WTC11 (cell line): ENCODE data around the gene LLGL1. TPM values are rescaled to one million over a fixed set of nuclear protein-coding genes. Genes with fewer than 3 reads are reported as not detected.

Experiments used
- ATAC-seq: fragments of 200-7000 bp; cut with Tn5 transposase; 2 replicates; pipeline ENCODE4 v1.10.0; 2021; ENCODE audit warnings: mild to moderate bottlenecking, moderate library complexity
- CTCF ChIA-PET: fragments of 300-600 bp; sonication (Branson Sonifier 250); formaldehyde crosslinking; loops from one replicate; lab custom pipeline; 2021; ENCODE audit warnings: antibody characterized with exemption; lab: Charles Lee
- POLR2A ChIA-PET: fragments of 350-600 bp; sonication (Branson Sonifier 250); formaldehyde crosslinking; loops from one replicate; lab custom pipeline; 2021; ENCODE audit warnings: antibody characterized with exemption; lab: Charles Lee
- DNase-seq: peaks from one replicate; pipeline ENCODE4 v3.0.0; 2021; ENCODE audit warnings: low spot score
- H3K27ac Mint-ChIP-seq: 2 replicates; pipeline ENCODE4 v1.8.0; 2021; ENCODE audit warnings: mixed read lengths
- H3K27me3 Mint-ChIP-seq: 2 replicates; pipeline ENCODE4 v1.8.0; 2021; ENCODE audit warnings: low read depth, mild to moderate bottlenecking, moderate library complexity, mixed read lengths
- H3K36me3 Mint-ChIP-seq: 2 replicates; pipeline ENCODE4 v1.8.0; 2021; ENCODE audit warnings: mixed read lengths
- H3K4me1 Mint-ChIP-seq: 2 replicates; pipeline ENCODE4 v1.8.0; 2022; ENCODE audit warnings: mixed read lengths
- H3K4me3 Mint-ChIP-seq: 2 replicates; pipeline ENCODE4 v1.8.0; 2021; ENCODE audit warnings: mild to moderate bottlenecking, moderate library complexity, mixed read lengths
- H3K9me3 Mint-ChIP-seq: 2 replicates; pipeline ENCODE4 v1.8.0; 2021; ENCODE audit warnings: mixed read lengths
- FOXK1 ChIP-seq: sonication (generic); formaldehyde crosslinking; IDR thresholded peaks from 2 replicates; pipeline ENCODE4 v1.8.0; 2022; ENCODE audit warnings: mild to moderate bottlenecking, moderate library complexity, missing genetic modification reagents
- GRHL2 ChIP-seq: fragments of 250-450 bp; sonication (Bioruptor Pico); IDR thresholded peaks from 2 replicates; pipeline ENCODE4 v1.8.0; 2022; ENCODE audit warnings: mild to moderate bottlenecking, moderate library complexity; ENCODE audit not compliant: insufficient replicate concordance, severe bottlenecking
- NFATC4 ChIP-seq: fragments of 250-450 bp; sonication (Bioruptor Pico); IDR thresholded peaks from 2 replicates; pipeline ENCODE4 v1.9.0; 2021; ENCODE audit warnings: mild to moderate bottlenecking
- RORB ChIP-seq: fragments of 250-450 bp; sonication (Bioruptor Pico); IDR thresholded peaks from 2 replicates; pipeline ENCODE4 v1.9.0; 2021; ENCODE audit warnings: mild to moderate bottlenecking
- SMAD3 ChIP-seq: sonication (generic); formaldehyde crosslinking; IDR thresholded peaks from 2 replicates; pipeline ENCODE4 v1.8.0; 2022; ENCODE audit warnings: missing genetic modification reagents, mild to moderate bottlenecking, borderline replicate concordance
- total RNA-seq: library from RNA; stranded (reverse); gene quantifications from 3 replicates; pipeline ENCODE4 v1.2.3, GENCODE V29; 2021
- TF ChIP-seq, protein P1 (sequence below): sonication (generic); formaldehyde crosslinking; IDR thresholded peaks from 2 replicates; pipeline ENCODE4 v1.8.1; 2023; ENCODE audit warnings: mild to moderate bottlenecking, moderate library complexity, missing genetic modification reagents
- TF ChIP-seq, protein P2 (sequence below): sonication (generic); formaldehyde crosslinking; IDR thresholded peaks from 2 replicates; pipeline ENCODE4 v1.8.1; 2022; ENCODE audit warnings: low read depth, missing genetic modification reagents, borderline replicate concordance
- TF ChIP-seq, protein P3 (sequence below): sonication (generic); formaldehyde crosslinking; conservative IDR thresholded peaks from 2 replicates; pipeline ENCODE4 v1.8.1; 2022; ENCODE audit warnings: mild to moderate bottlenecking, missing genetic modification reagents
- TF ChIP-seq, protein P4 (sequence below): fragments of 250-450 bp; sonication (Bioruptor Pico); IDR thresholded peaks from 2 replicates; pipeline ENCODE4 v1.9.0; 2021; ENCODE audit warnings: mild to moderate bottlenecking
- TF ChIP-seq, protein P5 (sequence below): sonication (generic); formaldehyde crosslinking; conservative IDR thresholded peaks from 2 replicates; pipeline ENCODE4 v1.8.1; 2023; ENCODE audit warnings: mild to moderate bottlenecking, low read depth, missing genetic modification reagents, moderate library complexity
- TF ChIP-seq, protein P6 (sequence below): fragments of 250-450 bp; sonication (Bioruptor Pico); IDR thresholded peaks from 2 replicates; pipeline ENCODE4 v1.9.0; 2021; ENCODE audit warnings: moderate library complexity, mild to moderate bottlenecking, inconsistent platforms, borderline replicate concordance
- TF ChIP-seq, protein P7 (sequence below): sonication (generic); formaldehyde crosslinking; IDR thresholded peaks from 2 replicates; pipeline ENCODE4 v1.8.1; 2023; ENCODE audit warnings: mild to moderate bottlenecking, missing genetic modification reagents
- TF ChIP-seq, protein P8 (sequence below): sonication (generic); formaldehyde crosslinking; IDR thresholded peaks from 2 replicates; pipeline ENCODE4 v1.8.0; 2022; ENCODE audit warnings: mild to moderate bottlenecking, missing genetic modification reagents

The LLGL1 gene
- total RNA-seq, 1 experiment from 2014 or later, result 87.8 TPM

DNA sequence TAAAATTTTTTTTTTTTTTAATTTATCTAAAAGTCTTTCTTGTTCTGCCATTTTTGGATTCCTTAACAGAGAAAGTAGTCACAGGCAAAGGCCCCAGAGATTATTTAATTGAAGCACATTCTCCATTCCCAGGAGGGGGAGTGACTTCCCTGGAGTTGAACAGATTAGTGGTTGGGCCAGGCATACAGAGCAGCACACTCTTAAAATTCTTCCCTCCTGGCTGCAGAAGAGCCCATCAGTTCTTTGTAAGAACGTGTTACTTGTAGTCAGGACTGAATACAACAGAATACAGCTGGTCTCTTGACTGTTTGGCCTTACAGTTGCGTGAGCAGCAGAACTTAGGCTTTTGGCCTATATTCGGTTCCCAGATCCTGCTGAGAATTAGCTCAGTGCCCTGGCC is 40.0 kb upstream of the LLGL1 start (continued):
- TF ChIP-seq SMAD3 (CRISPR knock-in tag) (no peak), FOXK1 (CRISPR knock-in tag) (no peak), RORB (CRISPR knock-in tag) (no peak)
- TF ChIP-seq, protein P1, sequence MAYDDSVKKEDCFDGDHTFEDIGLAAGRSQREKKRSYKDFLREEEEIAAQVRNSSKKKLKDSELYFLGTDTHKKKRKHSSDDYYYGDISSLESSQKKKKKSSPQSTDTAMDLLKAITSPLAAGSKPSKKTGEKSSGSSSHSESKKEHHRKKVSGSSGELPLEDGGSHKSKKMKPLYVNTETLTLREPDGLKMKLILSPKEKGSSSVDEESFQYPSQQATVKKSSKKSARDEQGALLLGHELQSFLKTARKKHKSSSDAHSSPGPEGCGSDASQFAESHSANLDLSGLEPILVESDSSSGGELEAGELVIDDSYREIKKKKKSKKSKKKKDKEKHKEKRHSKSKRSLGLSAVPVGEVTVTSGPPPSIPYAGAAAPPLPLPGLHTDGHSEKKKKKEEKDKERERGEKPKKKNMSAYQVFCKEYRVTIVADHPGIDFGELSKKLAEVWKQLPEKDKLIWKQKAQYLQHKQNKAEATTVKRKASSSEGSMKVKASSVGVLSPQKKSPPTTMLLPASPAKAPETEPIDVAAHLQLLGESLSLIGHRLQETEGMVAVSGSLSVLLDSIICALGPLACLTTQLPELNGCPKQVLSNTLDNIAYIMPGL (CRISPR knock-in tag), result no peak
- TF ChIP-seq, protein P2, sequence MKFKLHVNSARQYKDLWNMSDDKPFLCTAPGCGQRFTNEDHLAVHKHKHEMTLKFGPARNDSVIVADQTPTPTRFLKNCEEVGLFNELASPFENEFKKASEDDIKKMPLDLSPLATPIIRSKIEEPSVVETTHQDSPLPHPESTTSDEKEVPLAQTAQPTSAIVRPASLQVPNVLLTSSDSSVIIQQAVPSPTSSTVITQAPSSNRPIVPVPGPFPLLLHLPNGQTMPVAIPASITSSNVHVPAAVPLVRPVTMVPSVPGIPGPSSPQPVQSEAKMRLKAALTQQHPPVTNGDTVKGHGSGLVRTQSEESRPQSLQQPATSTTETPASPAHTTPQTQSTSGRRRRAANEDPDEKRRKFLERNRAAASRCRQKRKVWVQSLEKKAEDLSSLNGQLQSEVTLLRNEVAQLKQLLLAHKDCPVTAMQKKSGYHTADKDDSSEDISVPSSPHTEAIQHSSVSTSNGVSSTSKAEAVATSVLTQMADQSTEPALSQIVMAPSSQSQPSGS (CRISPR knock-in tag), result no peak
- TF ChIP-seq, protein P3, sequence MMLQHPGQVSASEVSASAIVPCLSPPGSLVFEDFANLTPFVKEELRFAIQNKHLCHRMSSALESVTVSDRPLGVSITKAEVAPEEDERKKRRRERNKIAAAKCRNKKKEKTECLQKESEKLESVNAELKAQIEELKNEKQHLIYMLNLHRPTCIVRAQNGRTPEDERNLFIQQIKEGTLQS, result no peak

DNA sequence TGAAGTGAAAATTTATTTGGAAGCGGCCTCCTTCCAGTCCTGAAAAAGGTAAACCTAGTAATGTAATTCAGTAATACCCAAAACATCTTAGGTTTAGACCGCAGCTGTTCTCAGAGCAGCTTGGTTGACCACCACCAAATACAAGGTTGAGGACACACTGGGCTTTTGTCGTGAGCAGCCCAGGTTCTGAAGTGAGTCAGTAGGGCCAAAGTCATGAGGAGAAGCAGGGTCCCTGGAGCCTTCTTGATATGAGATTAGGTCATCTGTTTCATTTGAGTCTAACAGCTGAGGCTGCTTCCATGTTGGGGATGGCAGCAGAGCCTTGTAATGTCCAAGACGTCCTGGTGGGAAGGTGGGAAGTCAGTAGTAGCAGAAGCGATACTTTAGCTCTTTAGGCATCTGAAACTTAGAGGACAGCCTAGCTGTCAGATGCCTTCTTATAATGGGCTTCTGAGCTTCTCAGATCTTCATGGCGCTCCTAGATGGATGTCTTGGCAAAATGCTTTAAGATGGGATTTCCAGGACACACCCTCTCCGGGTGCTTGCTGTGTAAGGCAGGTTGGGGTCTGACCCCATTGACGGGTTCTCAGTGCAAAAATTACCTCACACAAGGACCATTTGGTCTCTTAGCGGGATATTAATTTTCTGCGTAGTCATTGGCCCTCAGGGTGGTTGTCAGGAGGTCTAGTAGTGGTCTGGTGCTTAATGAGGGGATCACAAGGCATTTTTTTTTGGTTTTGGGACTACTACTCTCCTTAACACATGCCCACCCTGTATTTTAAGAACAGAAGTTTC is 39.4 kb upstream of the LLGL1 start:
- peak overlapping the region; percentile 80 for H3K27ac Mint-ChIP-seq
- DNase-seq (no peak), ATAC-seq (no peak)
- TF ChIP-seq, protein P4, sequence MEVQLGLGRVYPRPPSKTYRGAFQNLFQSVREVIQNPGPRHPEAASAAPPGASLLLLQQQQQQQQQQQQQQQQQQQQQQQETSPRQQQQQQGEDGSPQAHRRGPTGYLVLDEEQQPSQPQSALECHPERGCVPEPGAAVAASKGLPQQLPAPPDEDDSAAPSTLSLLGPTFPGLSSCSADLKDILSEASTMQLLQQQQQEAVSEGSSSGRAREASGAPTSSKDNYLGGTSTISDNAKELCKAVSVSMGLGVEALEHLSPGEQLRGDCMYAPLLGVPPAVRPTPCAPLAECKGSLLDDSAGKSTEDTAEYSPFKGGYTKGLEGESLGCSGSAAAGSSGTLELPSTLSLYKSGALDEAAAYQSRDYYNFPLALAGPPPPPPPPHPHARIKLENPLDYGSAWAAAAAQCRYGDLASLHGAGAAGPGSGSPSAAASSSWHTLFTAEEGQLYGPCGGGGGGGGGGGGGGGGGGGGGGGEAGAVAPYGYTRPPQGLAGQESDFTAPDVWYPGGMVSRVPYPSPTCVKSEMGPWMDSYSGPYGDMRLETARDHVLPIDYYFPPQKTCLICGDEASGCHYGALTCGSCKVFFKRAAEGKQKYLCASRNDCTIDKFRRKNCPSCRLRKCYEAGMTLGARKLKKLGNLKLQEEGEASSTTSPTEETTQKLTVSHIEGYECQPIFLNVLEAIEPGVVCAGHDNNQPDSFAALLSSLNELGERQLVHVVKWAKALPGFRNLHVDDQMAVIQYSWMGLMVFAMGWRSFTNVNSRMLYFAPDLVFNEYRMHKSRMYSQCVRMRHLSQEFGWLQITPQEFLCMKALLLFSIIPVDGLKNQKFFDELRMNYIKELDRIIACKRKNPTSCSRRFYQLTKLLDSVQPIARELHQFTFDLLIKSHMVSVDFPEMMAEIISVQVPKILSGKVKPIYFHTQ (CRISPR knock-in tag), result no peak
- TF ChIP-seq, protein P5, sequence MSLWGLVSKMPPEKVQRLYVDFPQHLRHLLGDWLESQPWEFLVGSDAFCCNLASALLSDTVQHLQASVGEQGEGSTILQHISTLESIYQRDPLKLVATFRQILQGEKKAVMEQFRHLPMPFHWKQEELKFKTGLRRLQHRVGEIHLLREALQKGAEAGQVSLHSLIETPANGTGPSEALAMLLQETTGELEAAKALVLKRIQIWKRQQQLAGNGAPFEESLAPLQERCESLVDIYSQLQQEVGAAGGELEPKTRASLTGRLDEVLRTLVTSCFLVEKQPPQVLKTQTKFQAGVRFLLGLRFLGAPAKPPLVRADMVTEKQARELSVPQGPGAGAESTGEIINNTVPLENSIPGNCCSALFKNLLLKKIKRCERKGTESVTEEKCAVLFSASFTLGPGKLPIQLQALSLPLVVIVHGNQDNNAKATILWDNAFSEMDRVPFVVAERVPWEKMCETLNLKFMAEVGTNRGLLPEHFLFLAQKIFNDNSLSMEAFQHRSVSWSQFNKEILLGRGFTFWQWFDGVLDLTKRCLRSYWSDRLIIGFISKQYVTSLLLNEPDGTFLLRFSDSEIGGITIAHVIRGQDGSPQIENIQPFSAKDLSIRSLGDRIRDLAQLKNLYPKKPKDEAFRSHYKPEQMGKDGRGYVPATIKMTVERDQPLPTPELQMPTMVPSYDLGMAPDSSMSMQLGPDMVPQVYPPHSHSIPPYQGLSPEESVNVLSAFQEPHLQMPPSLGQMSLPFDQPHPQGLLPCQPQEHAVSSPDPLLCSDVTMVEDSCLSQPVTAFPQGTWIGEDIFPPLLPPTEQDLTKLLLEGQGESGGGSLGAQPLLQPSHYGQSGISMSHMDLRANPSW (CRISPR knock-in tag), result no peak
- TF ChIP-seq, protein P6, sequence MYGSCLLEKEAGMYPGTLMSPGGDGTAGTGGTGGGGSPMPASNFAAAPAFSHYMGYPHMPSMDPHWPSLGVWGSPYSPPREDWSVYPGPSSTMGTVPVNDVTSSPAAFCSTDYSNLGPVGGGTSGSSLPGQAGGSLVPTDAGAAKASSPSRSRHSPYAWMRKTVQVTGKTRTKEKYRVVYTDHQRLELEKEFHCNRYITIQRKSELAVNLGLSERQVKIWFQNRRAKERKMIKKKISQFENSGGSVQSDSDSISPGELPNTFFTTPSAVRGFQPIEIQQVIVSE (CRISPR knock-in tag), result no peak
- TF ChIP-seq NFATC4 (CRISPR knock-in tag), result no peak
- TF ChIP-seq, protein P7, sequence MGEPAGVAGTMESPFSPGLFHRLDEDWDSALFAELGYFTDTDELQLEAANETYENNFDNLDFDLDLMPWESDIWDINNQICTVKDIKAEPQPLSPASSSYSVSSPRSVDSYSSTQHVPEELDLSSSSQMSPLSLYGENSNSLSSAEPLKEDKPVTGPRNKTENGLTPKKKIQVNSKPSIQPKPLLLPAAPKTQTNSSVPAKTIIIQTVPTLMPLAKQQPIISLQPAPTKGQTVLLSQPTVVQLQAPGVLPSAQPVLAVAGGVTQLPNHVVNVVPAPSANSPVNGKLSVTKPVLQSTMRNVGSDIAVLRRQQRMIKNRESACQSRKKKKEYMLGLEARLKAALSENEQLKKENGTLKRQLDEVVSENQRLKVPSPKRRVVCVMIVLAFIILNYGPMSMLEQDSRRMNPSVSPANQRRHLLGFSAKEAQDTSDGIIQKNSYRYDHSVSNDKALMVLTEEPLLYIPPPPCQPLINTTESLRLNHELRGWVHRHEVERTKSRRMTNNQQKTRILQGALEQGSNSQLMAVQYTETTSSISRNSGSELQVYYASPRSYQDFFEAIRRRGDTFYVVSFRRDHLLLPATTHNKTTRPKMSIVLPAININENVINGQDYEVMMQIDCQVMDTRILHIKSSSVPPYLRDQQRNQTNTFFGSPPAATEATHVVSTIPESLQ (CRISPR knock-in tag), result no peak
- TF ChIP-seq, protein P8, sequence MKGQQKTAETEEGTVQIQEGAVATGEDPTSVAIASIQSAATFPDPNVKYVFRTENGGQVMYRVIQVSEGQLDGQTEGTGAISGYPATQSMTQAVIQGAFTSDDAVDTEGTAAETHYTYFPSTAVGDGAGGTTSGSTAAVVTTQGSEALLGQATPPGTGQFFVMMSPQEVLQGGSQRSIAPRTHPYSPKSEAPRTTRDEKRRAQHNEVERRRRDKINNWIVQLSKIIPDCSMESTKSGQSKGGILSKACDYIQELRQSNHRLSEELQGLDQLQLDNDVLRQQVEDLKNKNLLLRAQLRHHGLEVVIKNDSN, result no peak
- TF ChIP-seq GRHL2 (CRISPR knock-in tag), result no peak
- ChIA-PET POLR2A (no interaction called here), CTCF (interaction anchor here (0.6 to 4.3 kb wide), 3 partner anchors 16 to 44 kb away, joined by 3 to 44 read pairs (median 4); no protein-coding TSS in a partner anchor)
- peaks cover 40% of the 10 kb centered on the region for H3K36me3 Mint-ChIP-seq
- H3K9me3 Mint-ChIP-seq, result no peaks in the 10 kb centered on the region
- peaks cover 46% of the 10 kb centered on the region for H3K4me1 Mint-ChIP-seq
- H3K27me3 Mint-ChIP-seq, result no peaks in the 10 kb centered on the region
- H3K4me3 Mint-ChIP-seq, result peak overlapping the region; percentile 93
